ENCODE data around the gene EPHB1. TPM values are rescaled to one million over a fixed set of nuclear protein-coding genes. Genes with fewer than 3 reads are reported as not detected.
"Not testable (repeated sequence)": the region's sequence is repeated elsewhere in the genome, so short reads cannot be mapped to it uniquely, and the experiment has no call there.

The EPHB1 gene
- total RNA-seq, 1 donor from 2014 or later, result 0.72 TPM

- DNase-seq (ENCODE audit: low spot score), result no peak
Observed at GRCh38 chr3:134998158-134998557, 203.1 kb downstream of the EPHB1 start.

- DNase-seq (ENCODE audit: low spot score), result no peak
Observed at GRCh38 chr3:134998855-134999254, 203.8 kb downstream of the EPHB1 start.

GRCh38 chr3:135000465-135000864 lies 205.4 kb downstream of the EPHB1 start:
- no peak for DNase-seq (ENCODE audit: low spot score)

GRCh38 chr3:135005616-135006015 lies 210.6 kb downstream of the EPHB1 start:
- not testable (repeated sequence) for DNase-seq (ENCODE audit: low spot score)

- DNase-seq (ENCODE audit: low spot score), result no peak
Observed at GRCh38 chr3:135007607-135008006, 212.5 kb downstream of the EPHB1 start.

GRCh38 chr3:135008326-135008725 lies 213.3 kb downstream of the EPHB1 start:
- no peak for DNase-seq (ENCODE audit: low spot score)

- no peak for DNase-seq (ENCODE audit: low spot score)
Observed at GRCh38 chr3:135009014-135009413, 214.0 kb downstream of the EPHB1 start.

- DNase-seq (ENCODE audit: low spot score), result no peak
Observed at GRCh38 chr3:135012101-135012500, 217.0 kb downstream of the EPHB1 start.

GRCh38 chr3:135013206-135013605 lies 218.1 kb downstream of the EPHB1 start:
- DNase-seq (ENCODE audit: low spot score), result no peak

GRCh38 chr3:135014566-135014965 lies 219.5 kb downstream of the EPHB1 start:
- DNase-seq (ENCODE audit: low spot score), result no peak

GRCh38 chr3:135017003-135017893 lies 222.2 kb downstream of the EPHB1 start:
- DNase-seq (ENCODE audit: low spot score), result no peak

- no peak for DNase-seq (ENCODE audit: low spot score)
Observed at GRCh38 chr3:135018149-135018923, 223.3 kb downstream of the EPHB1 start.

GRCh38 chr3:135020181-135020580 lies 225.1 kb downstream of the EPHB1 start:
- DNase-seq (ENCODE audit: low spot score), result no peak

GRCh38 chr3:135023996-135024658 lies 229.1 kb downstream of the EPHB1 start:
- no peak for DNase-seq (ENCODE audit: low spot score)

- not testable (repeated sequence) for DNase-seq (ENCODE audit: low spot score)
Observed at GRCh38 chr3:135030768-135031615, 235.9 kb downstream of the EPHB1 start.

- DNase-seq (ENCODE audit: low spot score), result no peak
Observed at GRCh38 chr3:135033737-135034136, 238.7 kb downstream of the EPHB1 start.

- no peak for DNase-seq (ENCODE audit: low spot score)
Observed at GRCh38 chr3:135034291-135034768, 239.3 kb downstream of the EPHB1 start.

- DNase-seq (ENCODE audit: low spot score), result no peak
Observed at GRCh38 chr3:135034891-135035440, 239.9 kb downstream of the EPHB1 start.

- DNase-seq (ENCODE audit: low spot score), result no peak
Observed at GRCh38 chr3:135038186-135038585, 243.1 kb downstream of the EPHB1 start.

- DNase-seq (ENCODE audit: low spot score), result not testable (repeated sequence)
Observed at GRCh38 chr3:135039536-135039935, 244.5 kb downstream of the EPHB1 start.
